Lower lobe of right lung (tissue), 2 donors: Measurements from ENCODE around the gene PRSS53. TPM values are rescaled to one million over a fixed set of nuclear protein-coding genes. Genes with fewer than 3 reads are reported as not detected.

ENCODE experiments used
- ATAC-seq, 2 donors: fragments of 200-7000 bp; cut with Tn5 transposase; one replicate each; pipeline ENCODE4 v1.9.1; 2020 to 2022; ENCODE audit warnings: mild to moderate bottlenecking in 2 of 2, moderate library complexity in 2 of 2
- DNase-seq: peaks from one replicate; pipeline ENCODE4 v3.0.0-alpha.2; 2020
- H3K27ac ChIP-seq: fragments of 200-600 bp; one replicate; pipeline ENCODE4 v1.8.0; 2022
- H3K27me3 ChIP-seq: fragments of 200-600 bp; one replicate; pipeline ENCODE4 v1.8.0; 2022; ENCODE audit warnings: low read depth
- H3K36me3 ChIP-seq: fragments of 200-600 bp; one replicate; pipeline ENCODE4 v1.8.0; 2022; ENCODE audit warnings: mild to moderate bottlenecking
- H3K4me1 ChIP-seq: fragments of 200-600 bp; one replicate; pipeline ENCODE4 v1.8.0; 2022
- H3K4me3 ChIP-seq: fragments of 200-600 bp; one replicate; pipeline ENCODE4 v1.8.0; 2022; ENCODE audit warnings: mild to moderate bottlenecking
- H3K9me3 ChIP-seq: fragments of 200-600 bp; one replicate; pipeline ENCODE4 v1.8.0; 2022
- intact Hi-C: fragments of 100-400 bp; cut with DNase I; formaldehyde crosslinking; loops from one replicate; pipeline ENCODE4 v1.11.0; 2022
- total RNA-seq: library from RNA; stranded (reverse); fragmentation: NEBNext Ultra II Directional; extraction: Animal tissue kit (Norgen Biotek cat#: 25700); gene quantifications from one replicate; pipeline ENCODE4 v1.2.1, GENCODE V29; 2021
- TF ChIP-seq, protein P1 (sequence below): fragments of 200-600 bp; IDR thresholded peaks from one replicate; pipeline ENCODE4 v1.8.0; 2022; ENCODE audit warnings: antibody characterized with exemption, mild to moderate bottlenecking
- donor health status: DM: no; HTN: yes; CAD: no; lungs with severe emphysema.

Gene PRSS53
- total RNA-seq, 1 donor from 2014 or later: 2.4 TPM

DNA sequence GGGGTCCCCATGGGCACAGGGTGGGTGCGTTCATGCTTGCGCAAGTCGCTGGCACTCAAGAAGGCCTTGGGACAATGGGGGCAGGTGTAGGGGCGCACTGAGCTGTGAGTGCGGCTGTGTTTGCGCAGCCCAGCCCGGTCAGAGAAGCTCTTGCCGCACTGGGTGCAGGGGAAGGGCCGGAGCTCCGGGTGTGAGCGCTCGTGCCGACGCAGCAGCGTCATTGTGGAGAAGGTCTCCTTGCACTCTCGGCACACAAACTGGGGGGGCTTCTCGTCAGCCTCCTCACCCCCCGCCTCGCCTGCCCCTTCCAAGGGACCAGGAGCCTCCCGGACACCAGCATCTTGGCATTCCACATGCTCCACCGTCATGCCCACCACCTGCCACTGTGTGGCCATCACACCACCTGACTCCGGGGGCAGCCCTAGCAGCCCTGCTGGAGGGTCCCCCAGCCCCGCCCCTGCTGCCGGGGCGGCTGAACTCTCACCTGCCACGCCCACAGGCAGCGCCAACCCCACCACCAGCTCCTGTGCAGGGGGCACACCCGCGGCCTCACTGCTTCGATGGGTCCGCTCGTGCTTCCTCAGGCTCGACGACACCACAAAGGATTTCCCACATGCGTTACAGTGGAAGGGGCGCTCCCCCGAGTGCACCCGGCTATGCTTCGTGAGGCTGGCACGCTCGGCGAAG is 27.5 kb downstream of the PRSS53 start:
- TF ChIP-seq, protein P1, sequence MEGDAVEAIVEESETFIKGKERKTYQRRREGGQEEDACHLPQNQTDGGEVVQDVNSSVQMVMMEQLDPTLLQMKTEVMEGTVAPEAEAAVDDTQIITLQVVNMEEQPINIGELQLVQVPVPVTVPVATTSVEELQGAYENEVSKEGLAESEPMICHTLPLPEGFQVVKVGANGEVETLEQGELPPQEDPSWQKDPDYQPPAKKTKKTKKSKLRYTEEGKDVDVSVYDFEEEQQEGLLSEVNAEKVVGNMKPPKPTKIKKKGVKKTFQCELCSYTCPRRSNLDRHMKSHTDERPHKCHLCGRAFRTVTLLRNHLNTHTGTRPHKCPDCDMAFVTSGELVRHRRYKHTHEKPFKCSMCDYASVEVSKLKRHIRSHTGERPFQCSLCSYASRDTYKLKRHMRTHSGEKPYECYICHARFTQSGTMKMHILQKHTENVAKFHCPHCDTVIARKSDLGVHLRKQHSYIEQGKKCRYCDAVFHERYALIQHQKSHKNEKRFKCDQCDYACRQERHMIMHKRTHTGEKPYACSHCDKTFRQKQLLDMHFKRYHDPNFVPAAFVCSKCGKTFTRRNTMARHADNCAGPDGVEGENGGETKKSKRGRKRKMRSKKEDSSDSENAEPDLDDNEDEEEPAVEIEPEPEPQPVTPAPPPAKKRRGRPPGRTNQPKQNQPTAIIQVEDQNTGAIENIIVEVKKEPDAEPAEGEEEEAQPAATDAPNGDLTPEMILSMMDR: no peak
- Histone ChIP-seq H3K27ac (no peak overlapping the region), H3K4me1 (peaks cover 13% of the 10 kb centered on the region), H3K4me3 (no peak overlapping the region), H3K36me3 (peaks cover 38% of the 10 kb centered on the region), H3K9me3 (no peaks in the 10 kb centered on the region), H3K27me3 (no peaks in the 10 kb centered on the region)
- DNase-seq (no peak), ATAC-seq (no peak)
- intact Hi-C loops: no loop called here

DNA sequence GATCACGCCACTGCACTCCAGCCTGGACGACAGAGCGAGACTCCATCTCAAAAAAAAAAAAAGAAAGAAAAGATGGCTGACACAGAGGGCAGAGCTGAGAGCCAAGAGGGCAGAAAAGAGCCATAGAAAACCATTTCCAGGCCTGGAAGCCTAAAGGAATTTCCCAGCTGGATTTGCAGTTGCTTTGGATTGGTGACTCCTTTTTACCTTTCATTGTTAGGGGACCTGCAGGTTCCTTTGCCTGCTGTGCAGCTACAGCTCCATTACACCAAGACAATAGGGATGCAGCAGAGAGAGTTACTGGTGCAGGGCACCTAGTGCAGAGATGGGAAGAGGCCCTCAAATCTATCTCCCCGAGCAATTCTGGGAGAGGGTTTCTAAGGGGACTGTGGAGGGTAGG is 33.1 kb downstream of the PRSS53 start:
- DNase-seq (no peak), ATAC-seq (no peak)
- no peak overlapping the region for H3K4me3 ChIP-seq
- no peak overlapping the region for H3K27ac ChIP-seq
- intact Hi-C loops: no loop called here
- H3K4me1 ChIP-seq: no peaks in the 10 kb centered on the region
- TF ChIP-seq, protein P1: no peak
- no peaks in the 10 kb centered on the region for H3K9me3 ChIP-seq
- peaks cover 9% of the 10 kb centered on the region for H3K36me3 ChIP-seq
- no peaks in the 10 kb centered on the region for H3K27me3 ChIP-seq

DNA sequence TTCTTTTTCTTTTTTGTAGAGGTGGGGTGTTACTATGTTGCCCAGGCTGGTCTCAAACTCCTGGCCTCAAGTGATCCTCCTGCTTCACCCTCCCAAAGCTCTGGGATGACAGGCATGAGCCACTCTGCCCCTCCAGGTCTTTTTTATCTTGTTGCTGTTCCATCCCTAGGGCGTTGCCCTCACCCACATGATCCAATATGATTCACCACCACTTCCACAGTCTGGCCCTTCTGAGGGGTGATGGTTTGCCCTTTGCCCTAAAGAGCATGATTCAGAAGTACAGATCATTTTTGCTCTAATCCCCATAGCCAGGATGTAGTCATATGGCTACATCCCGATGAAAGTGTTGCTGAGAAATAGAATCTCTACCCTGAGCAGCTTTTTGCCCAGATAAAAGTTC is 36.6 kb downstream of the PRSS53 start:
- H3K9me3 ChIP-seq: no peaks in the 10 kb centered on the region
- intact Hi-C loops: no loop called here
- ATAC-seq (peak; percentile 78 to 87), DNase-seq (no peak)
- no peaks in the 10 kb centered on the region for H3K4me1 ChIP-seq
- H3K27me3 ChIP-seq: no peaks in the 10 kb centered on the region
- TF ChIP-seq, protein P1: no peak
- H3K4me3 ChIP-seq: no peak overlapping the region
- no peaks in the 10 kb centered on the region for H3K36me3 ChIP-seq
- no peak overlapping the region for H3K27ac ChIP-seq

DNA sequence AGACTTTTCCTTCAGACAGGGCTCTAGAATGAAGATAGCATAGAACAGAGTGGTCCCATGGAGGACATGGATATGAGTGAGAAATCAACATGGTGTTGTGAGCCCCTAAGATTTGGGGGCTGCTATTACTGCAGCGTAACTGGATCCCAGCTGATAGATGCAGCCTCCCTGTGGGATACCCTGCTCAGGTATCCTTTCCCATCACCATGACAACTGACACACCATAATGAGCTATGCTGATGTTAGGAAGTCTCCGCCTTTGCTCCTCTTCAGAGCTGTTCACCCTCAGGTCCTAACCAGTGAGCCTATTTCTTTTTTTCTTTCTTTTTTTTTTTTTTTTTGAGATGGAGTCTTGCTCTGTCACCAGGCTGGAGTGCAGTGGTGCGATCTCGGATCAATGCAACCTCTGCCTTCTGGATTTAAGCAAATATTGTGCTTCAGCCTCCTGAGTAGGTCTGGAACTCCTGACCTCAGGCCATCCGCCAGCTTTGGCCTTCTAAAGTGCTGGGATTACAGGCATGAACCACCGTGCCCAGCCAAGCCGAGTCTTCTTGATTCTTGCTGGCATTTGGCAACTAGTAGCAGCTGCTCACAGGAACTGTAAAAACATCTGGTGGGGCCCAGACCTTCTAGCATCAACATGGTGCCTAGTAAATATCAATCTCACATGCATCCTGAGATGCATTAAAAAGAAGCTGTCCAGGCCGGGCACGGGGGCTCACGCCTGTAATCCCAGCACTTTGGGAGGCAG is 38.3 kb downstream of the PRSS53 start:
- Histone ChIP-seq H3K36me3 (no peaks in the 10 kb centered on the region), H3K4me3 (no peak overlapping the region), H3K4me1 (no peaks in the 10 kb centered on the region), H3K27me3 (no peaks in the 10 kb centered on the region), H3K9me3 (no peaks in the 10 kb centered on the region), H3K27ac (no peak overlapping the region)
- no peak for ATAC-seq
- intact Hi-C loops: no loop called here
- TF ChIP-seq, protein P1: no peak
- no peak for DNase-seq

DNA sequence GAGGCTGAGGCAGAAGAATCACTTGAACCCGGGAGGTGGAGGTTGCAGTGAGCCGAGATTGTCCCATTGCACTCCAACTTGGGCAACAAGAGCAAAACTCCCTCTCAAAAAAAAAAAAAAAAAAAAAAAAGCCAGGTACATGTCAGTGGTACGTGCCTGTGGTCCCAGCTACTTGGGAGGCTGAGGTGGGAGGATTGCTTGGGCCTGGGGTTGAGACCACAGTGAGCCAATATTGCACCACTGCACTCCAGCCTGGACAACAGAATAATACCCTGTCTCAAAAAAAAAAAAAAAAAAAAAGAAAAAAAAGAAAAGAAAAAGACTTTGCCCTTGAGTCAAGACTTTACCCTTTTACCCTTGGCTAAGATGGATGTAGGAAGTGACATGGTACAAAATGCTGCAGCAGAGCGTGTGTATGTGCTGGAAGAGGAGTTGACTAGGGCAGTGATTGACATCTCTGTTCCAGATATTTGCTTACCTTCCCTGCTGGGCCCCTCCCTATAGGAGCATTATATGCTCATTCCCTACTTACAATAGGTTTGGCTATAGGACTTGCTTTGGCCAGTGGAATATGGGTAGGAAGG is 44.8 kb downstream of the PRSS53 start:
- H3K4me3 ChIP-seq: no peak overlapping the region
- intact Hi-C loops: no loop called here
- no peak for DNase-seq

More for the DNA sequence above, 44.8 kb downstream of the PRSS53 start:
- ATAC-seq: no peak
- H3K4me1 ChIP-seq: no peaks in the 10 kb centered on the region
- no peak overlapping the region for H3K27ac ChIP-seq
- H3K36me3 ChIP-seq: peaks cover 42% of the 10 kb centered on the region
- no peaks in the 10 kb centered on the region for H3K27me3 ChIP-seq
- H3K9me3 ChIP-seq: no peaks in the 10 kb centered on the region
- TF ChIP-seq, protein P1: no peak
